Liver (tissue), 9 donors: Measurements from ENCODE around the gene SH2D4B. TPM values are rescaled to one million over a fixed set of nuclear protein-coding genes. Genes with fewer than 3 reads are reported as not detected.

Experiments used
- DNase-seq: peaks from one replicate; pipeline ENCODE4 v3.0.0-alpha.2; 2017; ENCODE audit warnings: low spot score
- H3K27ac ChIP-seq, 2 donors: one replicate each; pipeline ENCODE4 v1.7.0; 2013; ENCODE audit warnings: inconsistent platforms in 2 of 2, low read length in 2 of 2, control low read depth in 1 of 2, low read depth in 1 of 2, mild to moderate bottlenecking in 1 of 2
- H3K27me3 ChIP-seq, 4 donors: one replicate each; pipeline versions ENCODE4 v1.6.1 to v1.7.0; 2013; ENCODE audit warnings: low read length in 3 of 4, inconsistent platforms in 1 of 4, mild to moderate bottlenecking in 1 of 4, moderate library complexity in 1 of 4; ENCODE audit not compliant: control insufficient read depth in 4 of 4, insufficient read depth in 4 of 4
- H3K36me3 ChIP-seq, 4 donors: one replicate each; pipeline versions ENCODE4 v1.6.1 to v1.7.0; 2013; ENCODE audit warnings: low read length in 3 of 4, mild to moderate bottlenecking in 3 of 4, low read depth in 1 of 4, moderate library complexity in 1 of 4; ENCODE audit not compliant: control insufficient read depth in 4 of 4, insufficient read depth in 3 of 4
- H3K4me1 ChIP-seq, 4 donors: one replicate each; pipeline versions ENCODE4 v1.6.1 to v1.7.0; 2013; ENCODE audit warnings: low read length in 3 of 4, mild to moderate bottlenecking in 3 of 4, moderate library complexity in 1 of 4; ENCODE audit not compliant: control insufficient read depth in 4 of 4, insufficient read depth in 4 of 4
- H3K4me3 ChIP-seq, 3 donors: one replicate each; pipeline versions ENCODE4 v1.6.1 to v1.7.0; 2013; ENCODE audit warnings: low read length in 3 of 3, control low read depth in 1 of 3, low read depth in 1 of 3, mild to moderate bottlenecking in 1 of 3
- H3K9ac ChIP-seq, 2 donors: one replicate each; pipeline ENCODE4 v1.7.0; 2013; ENCODE audit warnings: low read length in 2 of 2, mild to moderate bottlenecking in 2 of 2, moderate library complexity in 2 of 2, control low read depth in 1 of 2, low read depth in 1 of 2
- H3K9me3 ChIP-seq, 4 donors: one replicate each; pipeline versions ENCODE4 v1.6.1 to v1.7.0; 2013; ENCODE audit warnings: low read length in 3 of 4; ENCODE audit not compliant: control insufficient read depth in 4 of 4
- ATF3 ChIP-seq: IDR thresholded peaks from 2 replicates; pipeline ENCODE4 v1.6.1; 2016; ENCODE audit warnings: antibody characterized with exemption
- CTCF ChIP-seq: fragments of 150-350 bp; IDR thresholded peaks from 2 replicates; pipeline ENCODE4 v1.5.1; 2017; ENCODE audit warnings: improper control_type of control experiment, low read depth, low read length; ENCODE audit not compliant: missing input control
- EGR1 ChIP-seq, 2 donors: IDR thresholded peaks; 2 replicates each; pipeline ENCODE4 v1.6.1; 2016 to 2018; ENCODE audit warnings: antibody characterized with exemption in 2 of 2, low read depth in 2 of 2
- FOXA1 ChIP-seq: IDR thresholded peaks from 2 replicates; pipeline ENCODE4 v1.6.1; 2016; ENCODE audit warnings: antibody characterized with exemption
- FOXA2 ChIP-seq: IDR thresholded peaks from 2 replicates; pipeline ENCODE4 v1.6.1; 2016; ENCODE audit warnings: antibody characterized with exemption
- GABPA ChIP-seq, 2 donors: IDR thresholded peaks in 1 of 2; conservative IDR thresholded peaks in 1 of 2; 2 replicates each; pipeline ENCODE4 v1.6.1; 2016; ENCODE audit warnings: antibody characterized with exemption in 2 of 2, mild to moderate bottlenecking in 1 of 2, moderate library complexity in 1 of 2
- HNF4A ChIP-seq, 2 donors: conservative IDR thresholded peaks; 2 replicates each; pipeline ENCODE4 v1.6.1; 2016; ENCODE audit warnings: antibody characterized with exemption in 2 of 2, mild to moderate bottlenecking in 2 of 2
- HNF4G ChIP-seq: IDR thresholded peaks from 2 replicates; pipeline ENCODE4 v1.6.1; 2016; ENCODE audit warnings: antibody characterized with exemption
- JUND ChIP-seq, 2 donors: IDR thresholded peaks; 2 replicates each; pipeline ENCODE4 v1.6.1; 2016; ENCODE audit warnings: antibody characterized with exemption in 2 of 2
- NR2F2 ChIP-seq: IDR thresholded peaks from 2 replicates; pipeline ENCODE4 v1.6.1; 2016; ENCODE audit warnings: antibody characterized with exemption
- RAD21 ChIP-seq, 2 donors: IDR thresholded peaks; 2 replicates each; pipeline ENCODE4 v1.6.1; 2016; ENCODE audit warnings: antibody characterized with exemption in 2 of 2, mild to moderate bottlenecking in 2 of 2
- REST ChIP-seq: IDR thresholded peaks from 2 replicates; pipeline ENCODE4 v1.6.1; 2016; ENCODE audit warnings: antibody characterized with exemption, mild to moderate bottlenecking
- RXRA ChIP-seq, 2 donors: IDR thresholded peaks; 2 replicates each; pipeline ENCODE4 v1.6.1; 2017 to 2018; ENCODE audit warnings: antibody characterized with exemption in 2 of 2, mild to moderate bottlenecking in 1 of 2
- SP1 ChIP-seq: IDR thresholded peaks from 2 replicates; pipeline ENCODE4 v1.6.1; 2018; ENCODE audit warnings: antibody characterized with exemption, mild to moderate bottlenecking
- TAF1 ChIP-seq: conservative IDR thresholded peaks from 2 replicates; pipeline ENCODE4 v1.6.1; 2016; ENCODE audit warnings: antibody characterized with exemption, mild to moderate bottlenecking
- ZBTB33 ChIP-seq: IDR thresholded peaks from 2 replicates; pipeline ENCODE4 v1.6.1; 2016; ENCODE audit warnings: antibody characterized with exemption
- WGBS: extraction: QIAGEN DNeasy Blood & Tissue Kit; methylation state at CpG from one replicate; pipeline ENCODE4 v1.1.7; 2013; 5-methylcytosine and 5-hydroxymethylcytosine counted together
- polyA plus RNA-seq, 2 donors: library from polyadenylated mRNA; stranded (reverse) in 1 of 2; unstranded in 1 of 2; fragments of 200-250 nt in 1 of 2; fragments of >200 nt in 1 of 2; fragmentation: Nextera tagmentation in 1 of 2; extraction: Ambion mirVana in 1 of 2; gene quantifications; one replicate each; pipeline versions ENCODE4 v1.2.1 to v1.2.3, GENCODE V29; 2013 to 2015
- total RNA-seq, 2 donors: library from RNA; depleted of rRNA; stranded (reverse); fragments of >200 nt; gene quantifications; one replicate each; pipeline ENCODE4 v1.2.3, GENCODE V29; 2014
- TF ChIP-seq, protein P1 (sequence below): IDR thresholded peaks from 2 replicates; pipeline ENCODE4 v1.6.1; 2016; ENCODE audit warnings: antibody characterized with exemption
- donor health status: healthy.
- donor health status: healthy.
- donor health status: healthy.
- donor health status: healthy.
- donor health status: healthy.

SH2D4B gene
- total and polyA plus RNA-seq, 4 donors: 0.19 TPM; not detected in 3

- H3K27ac ChIP-seq: peak overlapping the region; percentile 13 to 56
- no peak overlapping the region for H3K4me3 ChIP-seq
- H3K27me3 ChIP-seq: no peaks in the 10 kb centered on the region
- peak; percentile 27 to 36 for TF ChIP-seq EGR1 (IDR thresholded peaks at IDR 0.05; ENCODE audit: low read depth in 2 of 2)
- TF ChIP-seq JUND (IDR thresholded peaks at IDR 0.05): peak in 1 of 2 donors; percentile 65
- TF ChIP-seq HNF4G: no peak
- no peak for TF ChIP-seq FOXA2
- no peak for TF ChIP-seq FOXA1
- peak in 1 of 2 donors; percentile 3 for TF ChIP-seq RAD21 (IDR thresholded peaks at IDR 0.05)
- TF ChIP-seq ATF3: no peak
- no peak for TF ChIP-seq TAF1
- TF ChIP-seq RXRA (IDR thresholded peaks at IDR 0.05): peak; percentile 22 to 43
- TF ChIP-seq, protein P1, sequence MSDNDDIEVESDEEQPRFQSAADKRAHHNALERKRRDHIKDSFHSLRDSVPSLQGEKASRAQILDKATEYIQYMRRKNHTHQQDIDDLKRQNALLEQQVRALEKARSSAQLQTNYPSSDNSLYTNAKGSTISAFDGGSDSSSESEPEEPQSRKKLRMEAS: peak; percentile 71
- no peak for TF ChIP-seq CTCF
- peak; percentile 98 for TF ChIP-seq NR2F2
- no peak for TF ChIP-seq REST
- TF ChIP-seq HNF4A (conservative IDR thresholded peaks at IDR 0.05): no peak
- peak; percentile 17 for TF ChIP-seq SP1
- TF ChIP-seq ZBTB33: no peak
- TF ChIP-seq GABPA (IDR thresholded peaks at IDR 0.05 in 1 of 2, conservative IDR thresholded peaks at IDR 0.05 in 1 of 2): no peak
- no peak overlapping the region for H3K9ac ChIP-seq
- 78% methylated on average over 18 of the region's 18 CpGs for WGBS
- H3K9me3 ChIP-seq: no peaks in the 10 kb centered on the region
- H3K36me3 ChIP-seq: peaks cover 9 to 33% (median 27%) of the 10 kb centered on the region in 4 donors
- H3K4me1 ChIP-seq: peaks cover 8 to 10% (median 10%) of the 10 kb centered on the region in 4 donors
- DNase-seq: no peak
Observed at GRCh38 chr10:80509403-80510161, 28.1 kb upstream of the SH2D4B start.
